ENCODE results near the gene P2RX2.
A peak's percentile ranks its signal among the peaks of the same experiment; 100 is the strongest.

P2RX2 gene

DNA sequence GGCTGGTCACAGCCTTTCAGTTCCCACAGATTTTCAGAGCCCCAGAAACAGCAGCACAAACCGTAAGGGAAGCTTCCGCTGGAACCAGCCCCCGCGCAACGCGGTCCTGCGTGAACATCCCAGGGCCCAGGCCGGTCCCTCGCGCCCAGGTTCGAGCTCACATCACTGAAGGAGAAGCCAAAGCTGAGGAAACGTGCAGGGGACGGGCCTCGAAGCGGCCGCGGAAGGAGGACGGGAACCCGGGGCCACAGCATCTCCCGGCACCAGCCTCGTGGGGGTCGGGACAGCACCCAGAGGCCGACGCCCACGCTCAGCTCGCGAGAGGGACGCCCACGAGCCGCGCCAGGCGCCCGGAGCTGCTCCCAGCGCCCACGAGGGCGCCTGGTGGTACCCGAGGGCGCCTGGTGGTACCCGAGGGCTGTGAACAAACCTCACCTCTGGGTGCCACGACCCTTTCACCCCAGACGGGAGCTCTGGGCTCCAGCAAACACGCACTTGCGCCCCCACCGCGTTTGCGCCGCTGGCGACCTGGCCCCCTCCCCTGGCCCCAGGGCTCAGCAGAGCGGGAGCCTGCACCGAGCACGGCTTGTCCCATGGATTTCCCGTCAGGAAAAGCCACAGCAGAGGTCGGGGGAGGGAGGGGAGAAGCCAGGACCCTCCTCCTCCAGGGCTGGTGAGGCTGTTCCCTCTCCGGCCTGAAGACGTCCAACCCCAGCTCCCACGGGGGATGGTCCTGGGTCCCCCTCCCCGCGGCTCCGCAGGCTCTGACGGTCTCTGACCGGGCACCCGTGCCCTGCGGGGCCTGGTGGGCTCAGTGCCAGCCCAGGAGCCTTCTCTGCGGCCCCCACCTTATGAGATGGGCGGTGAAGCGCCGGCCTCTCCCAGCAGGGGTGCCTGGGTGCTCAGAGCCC is 15.1 kb upstream of the P2RX2 start:
- no peak for DNase-seq (ENCODE audit: low spot score)

DNA sequence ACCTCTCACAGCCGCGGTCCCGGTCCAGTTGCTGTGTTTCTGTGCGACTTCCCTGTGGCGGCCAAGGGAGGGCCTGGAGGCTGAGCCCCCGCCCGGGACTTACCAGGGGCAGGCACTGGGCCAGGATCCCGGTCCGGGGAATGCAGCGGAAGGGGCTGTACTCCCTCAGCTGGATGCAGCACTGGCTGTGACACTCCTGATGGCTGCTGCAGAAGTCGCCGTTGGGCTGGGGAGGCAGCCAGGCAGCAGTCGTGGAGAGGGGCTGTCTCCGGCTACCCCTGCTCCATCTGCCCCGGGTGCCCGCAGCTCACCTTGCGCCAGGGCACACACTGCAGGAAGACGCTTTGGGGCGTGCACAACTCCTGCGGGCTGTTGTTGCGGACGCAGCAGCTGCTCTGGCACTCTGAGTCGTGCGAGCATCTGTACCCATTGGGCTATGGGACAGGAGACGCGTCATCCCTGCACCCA is 14.4 kb upstream of the P2RX2 start:
- DNase-seq (ENCODE audit: low spot score), result no peak

DNA sequence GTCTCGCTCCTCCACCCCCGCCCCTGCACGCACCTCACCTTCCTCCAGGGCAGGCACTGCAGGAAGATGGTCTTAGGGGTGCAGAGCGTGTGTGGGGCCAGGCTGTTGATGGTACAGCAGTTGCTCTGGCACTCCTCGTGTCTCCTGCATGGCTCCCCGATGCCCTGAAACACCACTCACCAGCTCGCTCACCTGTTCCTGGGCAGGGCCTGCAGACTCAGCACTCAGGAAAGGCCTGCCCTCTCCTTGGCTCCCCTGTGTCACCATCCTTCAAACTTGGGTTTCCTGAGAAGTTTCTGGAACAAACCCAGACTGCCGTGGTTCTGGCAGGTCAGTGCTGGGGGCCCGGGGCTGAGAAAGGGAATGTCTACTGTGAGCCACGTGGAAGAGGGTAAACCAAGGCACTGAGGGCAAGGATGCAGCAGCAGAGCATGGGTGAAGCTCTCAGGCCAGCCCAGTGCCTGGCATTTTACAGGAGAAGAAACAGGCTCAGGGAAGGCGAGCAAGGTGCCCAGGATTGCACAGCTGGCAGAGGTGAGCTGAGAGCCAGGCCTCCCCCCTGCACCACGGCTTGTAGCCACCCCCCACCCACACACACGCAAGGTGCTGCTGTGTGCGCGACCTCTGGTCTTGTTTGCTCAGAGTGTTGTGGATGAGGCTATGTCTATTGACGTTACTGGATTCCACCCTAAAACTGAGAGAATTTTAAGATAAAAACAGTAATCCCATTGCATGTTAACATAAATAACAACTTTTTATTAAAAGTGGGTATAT is 13.7 kb upstream of the P2RX2 start:
- DNase-seq (ENCODE audit: low spot score), result no peak

DNA sequence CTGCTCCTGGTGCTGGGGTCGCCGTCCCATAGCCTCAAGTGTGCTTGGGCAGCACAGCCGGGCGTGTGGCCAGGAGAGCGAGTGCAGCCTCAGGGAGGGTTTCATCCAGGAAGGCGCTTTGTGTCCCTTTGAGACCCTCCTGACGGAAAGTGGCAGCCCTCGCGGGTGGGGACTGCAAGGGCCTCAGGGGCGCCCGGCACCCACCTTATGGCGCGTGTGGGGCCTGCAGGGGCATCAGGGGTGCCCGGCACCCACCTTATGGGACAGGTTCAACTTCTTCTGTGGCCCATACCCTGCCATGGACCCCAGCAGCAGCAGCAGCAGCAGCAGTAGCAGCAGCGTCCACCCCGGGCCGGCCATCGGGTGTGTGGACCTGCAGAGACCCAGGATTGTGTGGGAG is 12.7 kb upstream of the P2RX2 start:
- no peak for DNase-seq (ENCODE audit: low spot score)

DNA sequence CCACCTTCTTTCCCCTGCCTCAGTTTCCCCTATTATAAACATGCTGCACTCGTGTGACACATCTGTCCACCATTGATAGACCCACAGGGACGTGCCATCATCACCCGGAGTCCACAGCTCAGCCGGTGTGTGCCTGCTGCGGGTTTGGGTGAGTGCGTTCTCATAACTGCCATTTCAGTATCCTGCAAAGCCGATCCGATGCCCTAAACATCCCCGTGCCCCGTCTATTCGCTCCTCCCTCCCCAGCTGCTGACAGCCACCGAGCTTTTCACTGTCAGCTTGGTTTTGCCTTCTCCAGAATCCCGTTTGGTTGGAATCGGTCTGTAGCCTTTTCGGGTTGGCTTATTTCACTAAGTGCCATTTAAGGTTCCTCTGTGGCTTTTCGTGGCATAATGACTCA is 12.1 kb upstream of the P2RX2 start:
- DNase-seq (ENCODE audit: low spot score), result no peak

DNA sequence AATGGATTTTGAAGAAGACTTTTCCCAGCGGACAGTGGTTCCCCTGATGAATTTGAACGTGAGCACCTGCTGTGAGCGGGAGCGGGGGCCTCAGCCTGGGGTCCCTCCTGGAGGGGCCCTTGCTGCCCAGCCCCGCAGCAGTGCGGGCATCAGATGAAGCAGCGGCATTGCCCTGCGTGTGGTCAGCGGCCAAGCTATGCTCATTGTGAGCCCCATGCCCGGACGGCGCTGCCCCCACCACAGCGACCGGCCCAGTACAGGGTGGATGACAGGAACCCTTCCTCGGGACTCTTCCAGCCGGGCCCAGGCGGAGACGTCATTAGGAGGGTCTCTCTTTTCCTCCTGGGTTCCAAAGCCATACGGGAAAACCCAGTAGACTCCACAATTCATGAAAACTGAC is 11.6 kb upstream of the P2RX2 start:
- DNase-seq (ENCODE audit: low spot score), result no peak

DNA sequence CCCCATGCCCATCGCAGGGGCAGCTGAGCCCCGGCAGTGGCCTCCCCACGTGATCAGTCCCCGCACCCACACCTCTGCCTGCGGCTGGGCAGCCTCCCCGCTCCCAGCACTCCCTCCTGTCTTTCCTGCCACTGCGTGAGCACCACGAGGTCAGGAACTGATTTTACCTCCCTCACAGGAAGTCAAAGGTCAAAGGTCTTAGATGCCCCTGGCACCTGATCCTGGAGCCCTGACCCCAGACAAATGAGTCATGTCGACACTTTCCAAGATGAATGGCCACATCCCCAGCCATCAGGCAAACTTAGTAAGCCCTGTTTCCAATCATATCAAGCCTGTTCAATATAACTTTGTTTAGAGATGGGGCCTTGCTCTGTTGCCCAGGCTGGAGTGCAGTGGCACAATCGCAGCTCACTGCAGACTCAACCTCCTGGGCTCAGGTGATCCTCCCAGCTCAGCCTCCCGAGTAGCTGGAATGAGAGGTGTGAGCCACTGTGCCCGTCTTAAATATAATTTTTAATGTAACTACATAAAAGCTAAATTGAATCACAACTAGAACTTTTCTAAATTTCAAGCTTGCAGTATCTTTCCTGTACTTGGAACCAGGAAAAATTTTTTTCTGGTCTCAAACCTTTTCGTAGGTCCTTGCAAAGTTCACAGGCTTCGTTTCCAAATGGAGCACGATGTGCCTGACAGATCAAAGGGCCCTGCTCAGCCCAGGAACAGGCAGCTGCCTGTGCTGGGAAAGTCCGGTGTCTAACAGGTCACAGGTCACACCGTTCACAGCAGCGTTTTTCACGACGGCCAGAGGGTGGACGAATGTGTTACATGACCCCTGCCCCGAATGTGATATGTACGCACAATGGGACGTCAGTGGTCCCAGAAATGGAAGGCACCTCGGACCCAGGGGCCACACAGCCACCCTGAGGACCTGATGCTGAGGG is 10.1 kb upstream of the P2RX2 start:
- no peak for DNase-seq (ENCODE audit: low spot score)

DNA sequence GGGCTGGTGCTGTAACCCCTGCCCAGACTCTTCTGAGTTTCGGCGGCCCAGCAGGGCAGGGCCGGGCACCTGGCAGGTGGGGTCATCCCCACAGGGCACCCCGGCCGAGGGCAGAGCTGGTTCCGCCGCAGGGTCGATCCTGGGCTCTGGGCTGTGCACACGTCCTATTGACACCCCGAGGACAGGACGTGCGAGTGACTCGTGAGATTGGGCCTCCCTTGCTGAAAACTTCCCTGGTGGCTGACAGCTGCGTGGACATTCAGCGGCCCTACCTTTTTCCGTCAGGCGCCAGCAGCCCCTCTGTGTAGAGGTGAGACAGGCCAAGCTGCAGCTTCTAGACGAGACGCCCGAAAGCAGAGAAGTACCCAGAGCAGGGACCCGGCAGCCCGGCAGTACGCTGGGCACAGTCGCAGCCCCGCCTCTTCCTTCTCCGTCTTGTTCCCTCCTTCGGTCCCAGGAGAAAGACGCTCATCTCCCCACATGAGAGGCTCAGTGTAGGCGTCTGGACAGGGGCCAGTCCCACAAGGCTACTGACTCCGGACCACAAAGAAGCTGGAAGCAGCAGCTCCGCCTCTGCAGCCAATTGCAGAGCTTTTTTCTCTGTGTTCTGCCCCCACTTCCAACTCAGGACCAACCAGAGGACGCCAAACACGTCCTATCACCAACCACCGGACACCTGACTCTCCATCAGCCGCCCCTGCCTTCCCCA is 8.4 kb upstream of the P2RX2 start, which contains the start of gene LRCOL1:
Gene LRCOL1 (minus strand): TSS at position 532 of the 709 bp plus-strand sequence. CDS start 4,331 bp downstream, outside the sequence.
- DNase-seq (ENCODE audit: low spot score), result peak; percentile 63

DNA sequence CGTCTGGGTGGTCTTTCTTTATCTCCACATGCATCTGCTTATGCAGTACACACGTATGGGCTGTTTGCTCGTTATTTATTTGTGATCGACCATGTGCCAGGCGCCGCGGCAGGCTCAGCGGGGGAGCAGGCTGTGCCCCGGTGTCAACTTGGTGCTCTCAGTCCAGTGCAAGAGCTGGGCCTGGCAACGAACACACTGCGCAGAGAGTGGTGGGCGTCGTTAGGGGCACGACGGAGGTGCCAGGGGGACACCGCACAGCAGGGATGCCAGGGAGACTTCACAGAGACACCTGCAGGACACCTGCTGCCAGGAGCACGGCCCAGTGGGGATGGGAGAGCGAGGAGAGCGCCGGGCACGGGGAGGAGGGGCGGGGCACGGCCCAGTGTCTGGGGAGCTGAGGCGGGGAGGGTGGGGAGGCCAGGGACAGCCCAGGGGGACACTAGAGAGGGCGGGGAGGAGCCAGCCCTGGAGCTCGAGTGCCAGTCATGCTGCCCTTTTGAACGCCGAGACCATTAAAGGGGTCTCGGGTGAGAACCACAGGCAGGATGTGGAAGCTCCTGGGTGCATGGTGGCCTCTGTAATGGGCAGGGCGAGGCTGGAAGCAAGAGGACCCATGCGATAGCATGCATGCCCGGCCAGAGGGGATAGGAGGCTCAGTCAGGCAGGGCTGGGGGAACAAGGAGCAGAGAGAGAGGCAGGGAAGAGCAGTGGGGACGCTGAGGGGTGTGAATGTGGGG is 7.5 kb upstream of the P2RX2 start:
- no peak for DNase-seq (ENCODE audit: low spot score)

DNA sequence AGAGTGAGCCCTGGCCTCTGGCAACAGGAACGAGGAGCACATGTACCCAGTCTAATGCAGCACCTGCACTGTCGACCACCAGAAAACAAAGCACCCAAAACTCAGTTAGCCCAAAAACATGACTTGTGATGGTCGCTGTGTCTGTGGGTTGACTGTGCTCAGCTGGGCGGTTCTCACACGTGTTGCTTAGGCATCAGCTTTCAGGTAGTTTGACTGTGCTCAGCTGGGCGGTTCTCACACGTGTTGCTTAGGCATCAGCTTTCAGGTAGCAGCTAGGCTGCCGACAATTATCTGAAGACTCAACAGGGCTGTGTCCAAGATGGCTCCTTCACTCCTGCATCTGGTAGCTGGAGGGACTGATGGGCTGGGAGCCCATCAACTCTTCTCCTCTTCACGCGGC is 7.0 kb upstream of the P2RX2 start:
- no peak for DNase-seq (ENCODE audit: low spot score)

DNA sequence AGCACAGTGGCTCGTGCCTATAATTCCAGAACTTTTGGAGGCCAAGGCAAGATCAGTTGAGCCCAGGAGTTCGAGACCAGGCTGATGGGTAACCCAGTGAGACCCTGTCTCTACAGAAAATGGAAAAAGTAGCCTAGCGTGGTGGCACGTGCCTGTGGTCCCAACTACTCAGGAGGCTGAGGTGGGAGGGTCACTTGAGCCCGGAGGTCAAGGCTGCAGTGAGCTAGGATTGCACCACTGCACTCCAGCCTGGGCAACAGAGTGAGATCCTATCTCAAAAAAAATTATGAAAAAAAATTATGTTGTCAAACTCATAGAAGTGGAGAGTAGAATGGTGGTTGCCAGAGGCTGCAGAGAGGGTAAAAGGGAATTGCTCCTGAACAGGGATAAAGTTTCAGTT is 4.5 kb upstream of the P2RX2 start:
- no peak for DNase-seq (ENCODE audit: low spot score)

DNA sequence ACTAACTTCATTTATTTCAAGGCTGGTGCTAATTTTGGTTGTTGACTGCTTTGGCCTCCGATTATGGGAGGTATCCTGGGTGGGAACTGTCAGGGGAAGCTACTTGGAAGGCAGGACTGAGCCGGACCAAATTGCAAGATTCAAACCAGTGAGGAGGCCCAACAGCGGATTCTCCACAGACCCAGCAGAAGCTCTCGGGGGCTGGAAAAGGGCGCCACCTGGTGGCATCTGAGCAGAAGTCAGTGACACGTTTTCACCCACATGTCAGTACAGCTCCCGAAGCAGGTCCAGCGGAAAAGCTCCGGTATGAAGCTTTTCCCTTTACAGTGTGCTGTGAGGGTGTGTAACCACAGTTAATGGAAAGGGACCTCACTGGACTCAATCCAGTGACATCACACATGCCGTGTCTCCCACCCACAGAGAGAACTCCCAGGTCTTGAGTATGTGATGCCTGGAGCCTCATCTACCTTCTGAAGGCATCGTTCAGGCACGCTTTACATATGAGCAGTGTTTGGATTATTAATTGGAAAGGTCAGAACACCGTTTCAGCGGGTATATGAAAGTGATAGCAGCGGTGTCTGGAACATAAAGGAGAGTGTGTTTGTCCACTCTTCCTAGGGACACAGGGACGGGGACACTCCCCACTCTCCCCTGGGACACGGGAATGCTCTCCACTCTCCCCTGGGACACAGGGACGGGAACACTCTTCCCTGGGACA is 3.6 kb upstream of the P2RX2 start:
- DNase-seq (ENCODE audit: low spot score), result peak; percentile 74

DNA sequence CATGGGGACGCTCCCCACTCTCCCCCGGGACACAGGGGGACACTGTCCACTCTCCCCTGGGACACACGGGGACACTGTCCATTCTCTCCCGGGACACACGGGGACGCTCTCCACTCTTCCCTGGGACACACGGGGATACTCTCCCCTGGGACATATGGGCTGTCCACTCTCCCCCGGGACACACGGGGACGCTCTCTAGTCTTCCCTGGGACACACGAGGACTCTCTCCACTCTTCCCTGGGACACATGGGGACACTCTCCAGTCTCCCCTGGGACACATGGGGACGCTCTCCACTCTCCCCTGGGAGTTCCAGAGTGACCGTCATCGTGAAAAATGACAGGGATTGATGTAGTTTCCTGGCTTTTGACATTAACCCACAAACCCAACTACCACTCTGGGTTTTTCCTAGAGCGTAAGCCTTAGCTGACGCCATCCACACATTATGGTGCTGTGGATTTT is 3.0 kb upstream of the P2RX2 start:
- DNase-seq (ENCODE audit: low spot score), result no peak

DNA sequence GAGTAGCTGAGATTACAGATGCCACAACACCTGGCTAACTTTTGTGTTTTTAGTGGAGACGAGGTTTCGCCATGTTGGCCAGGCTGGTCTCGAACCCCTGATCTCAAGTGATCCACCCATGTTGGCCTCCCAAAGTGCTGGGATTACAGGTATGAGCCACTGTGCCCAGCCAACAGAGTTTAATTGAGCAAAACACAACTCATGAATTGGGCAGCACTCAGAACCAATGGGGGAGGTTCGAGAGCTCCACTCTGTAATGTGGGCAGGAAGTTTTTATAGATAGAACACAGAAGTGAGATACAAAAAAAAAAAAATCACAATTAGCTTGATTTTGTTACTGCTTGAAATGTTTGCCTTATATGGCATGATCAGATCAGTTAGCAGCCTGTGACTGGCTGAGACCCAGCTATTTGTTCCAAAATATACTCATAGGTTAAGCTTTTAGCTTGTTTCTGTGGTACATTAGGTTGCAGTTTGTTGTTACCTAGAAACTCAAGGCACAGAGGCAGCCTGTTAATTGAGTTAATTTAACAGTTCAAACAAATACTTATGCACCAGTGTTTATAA is 1.4 kb upstream of the P2RX2 start:
- DNase-seq (ENCODE audit: low spot score), result no peak

DNA sequence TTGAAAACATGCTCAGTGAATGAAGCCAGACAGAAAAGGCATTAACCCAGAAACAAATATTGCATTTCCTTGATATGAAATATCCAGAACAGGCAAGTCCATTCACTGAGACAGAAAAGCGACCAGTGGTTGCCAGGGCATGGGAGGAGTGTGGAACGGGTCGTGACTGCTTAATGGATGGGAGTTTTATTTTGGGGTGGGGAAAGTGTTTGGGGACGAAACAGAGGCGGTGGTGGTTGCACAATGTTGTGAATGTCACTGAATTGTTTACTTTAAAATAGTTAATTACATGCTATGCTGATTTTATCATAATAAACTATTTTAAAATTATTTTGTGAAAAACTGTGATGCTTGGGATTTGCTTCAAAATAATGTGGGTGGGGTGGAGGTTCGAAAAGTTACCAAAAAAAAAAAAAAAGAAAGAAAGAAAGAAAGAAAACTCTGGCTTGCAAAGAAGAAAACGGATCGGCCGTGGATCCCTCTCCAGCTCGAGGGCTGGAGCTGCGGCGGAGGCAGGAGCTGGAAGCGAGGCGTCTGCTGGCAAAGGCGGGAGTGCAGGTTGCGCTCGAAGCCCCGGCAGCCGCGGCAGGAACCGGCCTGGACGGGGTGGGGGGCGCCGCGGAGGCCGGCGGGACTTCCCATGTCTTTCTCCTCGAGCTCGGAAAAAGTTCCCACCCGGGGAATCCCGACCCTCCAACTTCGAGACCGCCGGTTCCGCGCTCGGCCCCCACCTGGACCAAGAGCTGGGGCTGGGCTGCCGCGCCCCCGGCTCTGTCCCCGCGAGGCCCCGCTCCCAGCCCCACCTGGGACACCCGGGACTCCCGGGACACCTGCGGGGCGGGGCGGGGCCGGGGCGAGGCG is 524 bp upstream of the P2RX2 start:
- DNase-seq (ENCODE audit: low spot score), result no peak

DNA sequence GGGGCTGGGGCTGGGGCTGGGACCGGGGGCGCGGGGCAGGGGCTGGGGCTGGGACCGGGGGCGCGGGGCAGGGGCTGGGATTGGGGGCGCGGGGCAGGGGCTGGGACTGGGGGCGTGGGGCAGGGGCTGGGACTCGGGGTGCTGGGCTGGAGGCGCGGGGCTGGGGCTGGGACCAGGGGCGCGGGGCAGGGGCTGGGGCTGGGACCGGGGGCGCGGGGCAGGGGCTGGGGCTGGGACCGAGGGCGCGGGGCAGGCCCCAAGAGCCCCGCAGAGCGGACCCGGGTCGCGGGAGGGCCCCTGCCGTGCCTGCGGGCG is 452 bp downstream of the P2RX2 start:
- no peak for DNase-seq (ENCODE audit: low spot score)

DNA sequence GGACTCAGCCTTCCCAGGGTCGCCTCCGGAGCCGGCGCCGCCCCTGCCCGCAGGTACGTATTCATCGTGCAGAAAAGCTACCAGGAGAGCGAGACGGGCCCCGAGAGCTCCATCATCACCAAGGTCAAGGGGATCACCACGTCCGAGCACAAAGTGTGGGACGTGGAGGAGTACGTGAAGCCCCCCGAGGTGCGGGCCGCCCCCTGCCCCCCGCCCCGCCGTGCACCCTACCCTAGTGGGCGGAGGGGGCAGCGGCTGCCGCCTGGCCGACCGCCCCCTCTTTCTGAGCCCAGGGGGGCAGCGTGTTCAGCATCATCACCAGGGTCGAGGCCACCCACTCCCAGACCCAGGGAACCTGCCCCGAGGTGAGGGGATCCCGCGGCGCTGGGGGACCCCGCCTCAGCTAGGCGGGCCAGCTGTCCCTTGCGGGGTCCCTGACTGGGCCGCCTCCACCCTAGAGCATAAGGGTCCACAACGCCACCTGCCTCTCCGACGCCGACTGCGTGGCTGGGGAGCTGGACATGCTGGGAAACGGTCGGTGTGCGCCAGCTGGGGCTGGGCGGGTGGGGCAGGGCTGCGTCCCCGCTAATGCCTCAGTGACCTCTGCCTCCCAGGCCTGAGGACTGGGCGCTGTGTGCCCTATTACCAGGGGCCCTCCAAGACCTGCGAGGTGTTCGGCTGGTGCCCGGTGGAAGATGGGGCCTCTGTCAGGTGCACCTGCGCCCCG is 973 bp downstream of the P2RX2 start:
- DNase-seq (ENCODE audit: low spot score), result no peak

All from COLO829 (cell line).